Endometrium (tissue), 2 donors: ENCODE measurements around the gene PAXX.

Source experiments
- FAIRE-seq: peaks from 2 replicates; lab custom pipeline; 2012; peaks lifted over from hg19 to GRCh38; lab: Jason Lieb, UNC
- donor health status: control.
- donor health status: control.

PAXX gene

GRCh38 chr9:137006116-137007003 is 14.1 kb downstream of the PAXX start:
- no peak for FAIRE-seq

- FAIRE-seq, result no peak
Observed at GRCh38 chr9:137007108-137007815, 15.0 kb downstream of the PAXX start.

- FAIRE-seq, result no peak
Observed at GRCh38 chr9:137007816-137008270, 15.6 kb downstream of the PAXX start.

GRCh38 chr9:137008312-137008711 is 16.1 kb downstream of the PAXX start:
- no peak for FAIRE-seq

- FAIRE-seq, result no peak
Observed at GRCh38 chr9:137009217-137009616, 17.0 kb downstream of the PAXX start.

DNA sequence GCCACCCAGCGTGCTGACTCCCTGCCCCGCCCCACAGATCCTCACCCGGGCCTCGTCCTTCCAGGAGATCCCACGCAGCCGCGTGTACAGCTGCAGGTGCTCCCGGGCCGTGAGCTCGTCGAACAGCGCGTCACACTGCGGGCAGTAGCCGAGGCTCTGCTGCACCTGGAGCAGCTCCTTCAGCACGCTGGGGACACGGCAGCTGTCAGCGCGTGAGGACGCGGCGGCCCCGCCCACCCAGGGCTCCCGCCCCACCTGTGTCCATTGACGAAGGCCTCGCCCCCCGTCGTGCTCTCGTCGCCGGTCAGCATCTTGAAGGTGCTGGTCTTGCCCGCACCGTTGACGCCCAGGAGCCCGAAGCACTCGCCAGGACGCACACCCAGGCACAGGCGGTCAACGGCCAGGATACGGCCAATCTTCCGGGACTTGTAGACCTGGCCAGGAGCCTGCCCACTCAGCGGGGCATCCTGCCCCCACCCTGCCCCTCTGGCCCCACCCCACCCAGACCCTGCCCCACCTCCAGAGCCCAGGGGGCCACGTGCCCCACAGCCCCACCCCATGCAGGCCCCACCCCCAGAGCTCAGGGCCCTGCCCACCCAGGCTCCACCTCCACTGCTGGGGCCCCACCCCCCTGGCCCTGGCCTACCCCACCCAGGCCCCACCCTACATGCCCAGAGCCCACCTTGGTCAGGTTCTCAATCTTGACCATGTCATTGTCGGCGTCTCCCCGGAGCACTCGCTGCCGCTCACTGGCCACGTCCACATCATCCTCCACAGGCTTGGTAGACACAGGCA is 17.9 kb downstream of the PAXX start:
- FAIRE-seq, result no peak

DNA sequence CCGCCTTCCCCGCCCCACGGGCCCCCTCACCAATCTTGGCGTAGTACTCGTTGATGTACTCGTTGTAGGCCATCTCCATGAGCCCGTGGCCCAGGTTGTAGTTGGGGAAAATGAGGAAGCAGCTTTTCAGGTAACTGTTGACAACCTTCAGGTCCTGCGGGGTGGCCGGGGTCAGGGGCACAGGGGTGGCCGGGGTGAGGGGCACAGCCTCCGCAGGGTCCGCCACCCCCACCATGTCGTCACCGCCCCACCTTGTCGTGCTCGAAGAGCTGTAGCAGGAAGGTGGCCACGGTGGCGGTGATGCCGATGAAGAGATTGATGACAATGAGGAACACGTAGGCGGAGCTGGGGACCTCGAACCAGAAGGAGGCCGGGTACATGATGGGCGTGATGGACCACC is 18.9 kb downstream of the PAXX start:
- FAIRE-seq, result no peak

DNA sequence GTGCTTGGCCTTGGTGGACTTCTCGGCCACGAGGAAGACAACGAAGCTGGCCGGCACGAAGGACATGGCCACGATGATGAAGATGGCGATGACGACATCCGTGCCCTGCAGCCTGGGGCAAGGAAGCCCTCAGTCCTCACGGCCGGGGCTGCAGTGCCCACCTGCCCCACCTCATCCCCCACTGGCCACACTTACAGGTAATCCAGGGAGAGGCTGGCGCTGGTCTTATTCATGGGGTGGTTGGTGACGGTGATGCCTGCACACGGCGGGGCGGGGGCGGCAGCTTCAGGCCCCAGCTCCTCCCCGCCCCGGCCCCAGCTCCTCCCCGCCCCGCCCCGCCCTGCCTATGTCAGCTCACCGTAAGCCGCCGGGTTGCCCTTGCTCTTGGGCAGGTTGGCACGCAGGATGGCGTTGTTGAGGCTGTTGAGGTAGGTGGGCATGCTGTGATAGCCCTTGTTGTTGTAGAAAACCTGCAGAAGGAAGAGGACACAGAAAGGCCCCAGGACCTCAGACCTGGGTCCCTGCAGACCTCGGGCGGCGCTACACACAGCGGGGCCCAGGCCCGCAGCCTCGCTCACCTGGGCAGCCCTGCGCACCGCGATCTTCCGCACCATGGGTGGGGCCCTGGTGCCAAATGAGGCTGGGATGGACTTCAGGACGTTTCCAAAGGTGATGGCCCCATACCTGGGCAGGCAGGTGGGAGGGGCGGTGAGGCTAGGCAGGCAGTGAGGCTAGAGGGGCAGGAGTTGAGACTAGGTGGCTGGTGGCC is 19.9 kb downstream of the PAXX start:
- no peak for FAIRE-seq

DNA sequence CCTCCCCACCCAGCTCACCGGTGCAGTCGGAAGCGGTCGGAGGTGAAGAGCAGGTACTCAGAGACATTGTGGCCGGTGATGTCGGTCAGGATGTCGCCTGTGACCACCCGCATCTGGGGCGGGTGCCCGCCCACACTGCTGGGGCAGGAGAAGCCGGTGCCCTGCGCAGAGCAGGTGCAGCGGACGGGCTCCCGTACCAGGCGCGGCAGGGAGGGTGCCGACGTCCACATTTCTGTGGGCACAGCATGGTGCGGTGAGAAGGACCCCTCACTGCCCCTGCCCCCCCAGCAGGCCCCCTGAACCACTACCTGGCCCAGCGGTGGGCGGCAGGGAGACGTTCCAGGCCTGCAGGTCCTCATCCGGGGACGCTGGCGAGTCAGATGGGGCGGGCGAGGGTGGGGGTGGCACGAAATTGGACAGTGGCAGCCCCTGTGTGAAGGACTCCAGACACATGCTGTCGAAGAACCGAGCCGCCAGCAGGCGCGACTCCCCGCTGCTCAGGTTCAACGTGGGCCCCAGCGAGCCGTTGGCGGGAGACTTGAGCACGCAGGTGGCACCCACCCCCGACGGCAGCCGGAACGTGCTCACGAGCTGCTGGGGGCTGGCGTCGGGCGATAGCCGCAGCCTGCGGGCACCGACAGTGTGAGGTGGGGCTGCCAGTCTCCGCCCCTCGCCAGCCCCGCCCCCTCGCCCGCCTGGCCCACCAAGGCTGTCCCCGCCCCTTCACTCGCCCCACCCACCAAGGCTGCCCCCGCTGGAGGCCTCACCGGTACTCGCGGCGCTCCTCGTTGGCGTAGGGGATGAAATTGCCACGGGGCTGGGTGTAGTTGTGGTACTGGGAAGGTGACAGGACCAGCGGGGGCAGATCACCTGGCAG is 20.7 kb downstream of the PAXX start:
- no peak for FAIRE-seq

GRCh38 chr9:137013571-137013940 is 21.3 kb downstream of the PAXX start:
- FAIRE-seq, result no peak

GRCh38 chr9:137014166-137014565 is 21.9 kb downstream of the PAXX start:
- FAIRE-seq, result no peak

- FAIRE-seq, result no peak
Observed at GRCh38 chr9:137014776-137015539, 22.7 kb downstream of the PAXX start.

GRCh38 chr9:137015540-137015930 is 23.3 kb downstream of the PAXX start:
- no peak for FAIRE-seq

GRCh38 chr9:137015976-137016375 is 23.8 kb downstream of the PAXX start:
- FAIRE-seq, result no peak

- FAIRE-seq, result no peak
Observed at GRCh38 chr9:137016436-137016835, 24.2 kb downstream of the PAXX start.

- no peak for FAIRE-seq
Observed at GRCh38 chr9:137017071-137017470, 24.8 kb downstream of the PAXX start.

- FAIRE-seq, result no peak
Observed at GRCh38 chr9:137017791-137018497, 25.7 kb downstream of the PAXX start.

DNA sequence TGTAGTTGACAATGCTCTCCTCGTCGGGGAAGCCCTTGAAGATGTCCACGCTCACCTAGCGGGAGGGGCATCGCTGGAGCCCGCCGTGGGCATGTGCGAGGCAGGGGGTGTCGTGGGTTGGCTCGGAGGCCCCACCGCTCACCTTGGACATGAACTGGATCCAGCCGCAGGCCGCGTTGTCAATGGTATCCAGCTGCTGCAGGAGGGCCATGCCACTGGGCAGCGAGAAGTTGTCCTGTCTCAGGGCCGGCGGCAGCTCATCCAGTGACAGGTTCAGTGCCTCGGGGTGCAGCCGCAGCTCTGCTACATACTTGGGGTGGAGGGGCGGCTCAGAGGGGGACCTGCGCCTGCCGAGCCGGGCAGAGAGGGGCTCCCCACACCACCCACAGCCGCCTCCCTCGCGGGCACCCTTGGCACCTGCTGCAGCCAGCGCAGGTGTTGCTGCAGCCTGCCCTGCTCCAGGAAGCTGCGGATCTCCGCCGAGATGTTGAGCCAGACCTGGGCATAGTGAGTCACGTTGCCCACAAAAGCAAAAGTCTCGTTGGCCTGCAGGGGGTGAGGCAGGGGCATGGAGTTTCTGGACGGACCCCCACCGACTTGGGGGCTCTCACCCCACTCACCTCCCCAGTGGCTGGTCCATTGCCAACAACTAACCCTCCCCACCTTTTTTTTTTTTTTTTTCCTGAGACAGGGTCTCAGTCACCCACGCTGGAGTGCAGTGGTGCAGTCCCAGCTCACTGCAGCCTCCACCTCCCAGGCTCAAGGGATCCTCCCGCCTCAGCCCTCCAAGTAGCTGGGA is 26.7 kb downstream of the PAXX start:
- FAIRE-seq, result no peak
